Tibial nerve (tissue), 3 donors: ENCODE results near the gene TNPO3.

Experiments
- POLR2A ChIP-seq, 2 donors: fragments of 450-650 bp; IDR thresholded peaks; one replicate each; pipeline ENCODE4 v1.6.1; 2017; ENCODE audit warnings: antibody characterized with exemption in 2 of 2, mild to moderate bottlenecking in 2 of 2, moderate library complexity in 2 of 2
- TF ChIP-seq, protein P1 (sequence below), 5 experiments: fragments of 200-600 bp in 3 of 5; fragments of 450-650 bp in 2 of 5; sonication (generic) in 3 of 5; IDR thresholded peaks; one replicate each; pipeline ENCODE4 v1.5.1; 2016 to 2019; ENCODE audit warnings: antibody characterized with exemption in 5 of 5, mild to moderate bottlenecking in 3 of 5, moderate library complexity in 2 of 5

DNA sequence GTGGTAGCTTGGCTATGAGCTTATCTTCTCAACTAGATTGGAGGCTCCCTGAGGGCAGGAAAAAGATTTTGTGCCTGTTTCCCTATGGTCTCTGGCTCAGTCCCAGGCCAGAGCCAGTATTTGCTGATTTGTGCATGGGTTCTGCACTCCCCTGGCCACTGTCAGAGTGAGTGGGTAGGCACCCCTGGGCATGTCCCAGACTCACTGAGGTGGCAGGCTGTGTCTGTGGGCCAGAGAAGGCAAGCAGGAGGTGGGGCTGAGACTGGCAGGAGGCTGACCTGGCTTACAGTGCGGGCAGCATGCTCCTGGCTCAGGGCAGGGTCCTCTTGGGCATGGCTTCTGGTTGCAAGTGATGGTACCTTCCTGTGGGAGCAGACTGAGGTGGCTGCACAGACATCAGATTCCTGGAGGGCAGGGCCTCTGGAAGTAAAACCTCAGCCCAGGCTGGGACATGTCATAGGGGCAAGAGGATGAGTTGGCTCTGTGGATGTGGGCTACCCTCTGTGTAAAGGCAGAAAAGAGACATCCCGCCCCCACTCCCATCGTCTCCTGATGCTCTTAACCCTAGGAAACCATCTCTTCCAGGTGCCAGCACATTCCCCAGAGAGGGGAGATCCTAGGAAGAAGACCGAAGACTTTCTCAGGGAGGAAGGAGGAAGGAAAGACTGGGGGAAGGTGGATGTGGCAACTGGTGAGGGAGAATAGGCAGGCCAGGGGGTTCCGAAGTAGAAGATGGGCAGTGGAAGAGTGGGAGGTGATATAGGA lies 148.7 kb downstream of the TNPO3 start:
- TF ChIP-seq, protein P1, sequence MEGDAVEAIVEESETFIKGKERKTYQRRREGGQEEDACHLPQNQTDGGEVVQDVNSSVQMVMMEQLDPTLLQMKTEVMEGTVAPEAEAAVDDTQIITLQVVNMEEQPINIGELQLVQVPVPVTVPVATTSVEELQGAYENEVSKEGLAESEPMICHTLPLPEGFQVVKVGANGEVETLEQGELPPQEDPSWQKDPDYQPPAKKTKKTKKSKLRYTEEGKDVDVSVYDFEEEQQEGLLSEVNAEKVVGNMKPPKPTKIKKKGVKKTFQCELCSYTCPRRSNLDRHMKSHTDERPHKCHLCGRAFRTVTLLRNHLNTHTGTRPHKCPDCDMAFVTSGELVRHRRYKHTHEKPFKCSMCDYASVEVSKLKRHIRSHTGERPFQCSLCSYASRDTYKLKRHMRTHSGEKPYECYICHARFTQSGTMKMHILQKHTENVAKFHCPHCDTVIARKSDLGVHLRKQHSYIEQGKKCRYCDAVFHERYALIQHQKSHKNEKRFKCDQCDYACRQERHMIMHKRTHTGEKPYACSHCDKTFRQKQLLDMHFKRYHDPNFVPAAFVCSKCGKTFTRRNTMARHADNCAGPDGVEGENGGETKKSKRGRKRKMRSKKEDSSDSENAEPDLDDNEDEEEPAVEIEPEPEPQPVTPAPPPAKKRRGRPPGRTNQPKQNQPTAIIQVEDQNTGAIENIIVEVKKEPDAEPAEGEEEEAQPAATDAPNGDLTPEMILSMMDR (IDR thresholded peaks at IDR 0.05), result no peak
- no peak for TF ChIP-seq POLR2A (IDR thresholded peaks at IDR 0.05)
